Superior temporal gyrus (tissue), 1 donor: ENCODE results near the gene TRIM5.
"Not testable (repeated sequence)": the region's sequence is repeated elsewhere in the genome, so short reads cannot be mapped to it uniquely, and the experiment has no call there.

ENCODE experiments used
- DNase-seq: peaks from one replicate; pipeline ENCODE4 v3.0.0-alpha.2; 2016; ENCODE audit errors: extremely low spot score

Gene TRIM5, protein sequence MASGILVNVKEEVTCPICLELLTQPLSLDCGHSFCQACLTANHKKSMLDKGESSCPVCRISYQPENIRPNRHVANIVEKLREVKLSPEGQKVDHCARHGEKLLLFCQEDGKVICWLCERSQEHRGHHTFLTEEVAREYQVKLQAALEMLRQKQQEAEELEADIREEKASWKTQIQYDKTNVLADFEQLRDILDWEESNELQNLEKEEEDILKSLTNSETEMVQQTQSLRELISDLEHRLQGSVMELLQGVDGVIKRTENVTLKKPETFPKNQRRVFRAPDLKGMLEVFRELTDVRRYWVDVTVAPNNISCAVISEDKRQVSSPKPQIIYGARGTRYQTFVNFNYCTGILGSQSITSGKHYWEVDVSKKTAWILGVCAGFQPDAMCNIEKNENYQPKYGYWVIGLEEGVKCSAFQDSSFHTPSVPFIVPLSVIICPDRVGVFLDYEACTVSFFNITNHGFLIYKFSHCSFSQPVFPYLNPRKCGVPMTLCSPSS

GRCh38 chr11:5684646-5685362 lies at the start of gene TRIM5:
Gene TRIM5, minus strand, starts transcription at chr11:5685074. Its CDS starts 4,897 bp downstream, at chr11:5680177.
- DNase-seq, result peak; percentile 60

DNA sequence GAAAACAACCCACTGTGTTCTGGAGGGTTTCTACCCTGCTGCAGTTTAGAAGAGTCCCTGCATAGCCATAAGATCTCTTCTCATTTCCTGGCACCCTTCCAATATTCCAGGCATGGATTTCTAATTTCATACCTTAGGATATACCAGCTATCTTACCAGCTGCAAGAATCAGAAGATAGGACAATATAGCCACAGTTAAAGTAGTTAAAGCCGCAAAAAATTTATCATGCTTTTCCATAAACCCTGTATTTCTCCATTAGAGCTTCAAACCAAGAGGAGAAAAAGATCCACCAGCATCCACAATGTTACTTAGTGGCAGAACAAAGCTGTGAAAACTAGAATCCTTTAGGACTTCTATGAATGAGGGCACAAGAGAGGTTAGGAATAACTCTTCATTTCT lies 42.8 kb upstream of the TRIM5 start:
- no peak for DNase-seq

DNA sequence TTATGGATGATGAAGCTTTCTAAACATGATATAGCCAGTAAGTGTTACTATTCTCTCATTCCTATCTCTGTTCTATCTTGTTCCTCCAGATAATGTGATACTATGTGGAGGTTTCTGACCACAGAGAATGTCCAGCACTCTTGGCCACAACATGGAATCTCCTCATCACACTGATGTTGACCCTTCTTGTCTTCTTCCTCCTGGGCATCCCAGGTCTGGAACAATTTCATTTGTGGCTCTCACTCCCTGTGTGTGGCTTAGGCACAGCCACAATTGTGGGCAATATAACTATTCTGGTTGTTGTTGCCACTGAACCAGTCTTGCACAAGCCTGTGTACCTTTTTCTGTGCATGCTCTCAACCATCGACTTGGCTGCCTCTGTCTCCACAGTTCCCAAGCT lies 41.5 kb upstream of the TRIM5 start:
- DNase-seq, result no peak

DNA sequence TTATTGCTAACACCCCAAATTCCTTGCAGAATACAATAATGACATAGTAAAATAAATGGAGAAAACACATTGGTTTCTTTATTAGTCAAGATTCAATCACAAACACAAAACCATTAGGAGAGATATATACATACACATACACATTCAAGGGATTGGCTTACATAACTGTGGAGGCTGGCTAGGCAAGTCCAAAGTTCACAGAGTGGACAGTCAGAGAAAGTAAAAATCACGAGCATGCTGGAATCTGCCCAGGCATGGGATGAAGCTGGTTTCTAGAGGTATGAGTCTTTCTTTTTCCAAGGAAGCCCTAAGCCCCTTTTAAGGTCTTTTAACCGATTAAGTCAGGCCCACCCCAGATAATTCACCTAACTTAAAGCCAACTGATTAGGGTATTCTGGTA lies 37.7 kb upstream of the TRIM5 start:
- no peak for DNase-seq

GRCh38 chr11:5719703-5720495 lies 35.0 kb upstream of the TRIM5 start:
- DNase-seq, result no peak

DNA sequence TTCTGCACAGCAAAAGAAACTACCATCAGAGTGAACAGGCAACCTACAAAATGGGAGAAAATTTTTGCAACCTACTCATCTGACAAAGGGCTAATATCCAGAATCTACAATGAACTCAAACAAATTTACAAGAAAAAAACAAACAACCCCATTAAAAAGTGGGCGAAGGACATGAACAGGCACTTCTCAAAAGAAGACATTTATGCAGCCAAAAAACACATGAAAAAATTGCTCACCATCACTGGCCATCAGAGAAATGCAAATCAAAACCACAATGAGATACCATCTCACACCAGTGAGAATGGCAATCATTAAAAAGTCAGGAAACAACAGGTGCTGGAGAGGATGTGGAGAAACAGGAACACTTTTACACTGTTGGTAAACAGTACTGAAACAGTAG lies 31.6 kb upstream of the TRIM5 start:
- DNase-seq, result not testable (repeated sequence)

DNA sequence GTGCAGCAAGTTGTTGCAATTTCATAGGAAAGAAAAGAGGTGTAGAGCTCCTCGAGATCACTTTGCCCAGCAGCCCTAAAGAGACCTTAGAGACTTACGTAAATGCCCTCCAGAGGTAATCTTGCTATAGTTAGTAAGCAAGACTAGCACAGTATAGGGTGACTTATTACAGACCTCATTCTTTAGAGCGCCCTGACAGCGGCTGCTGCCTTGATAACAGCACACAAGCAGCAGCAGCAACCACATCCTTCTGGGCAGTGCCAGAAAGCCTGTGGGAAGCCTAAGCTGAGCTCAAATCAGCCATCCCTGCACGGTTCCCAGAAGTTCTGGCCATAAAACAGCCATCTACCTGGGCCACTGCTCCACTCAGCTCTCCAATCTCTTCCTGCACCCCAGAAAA lies 28.8 kb upstream of the TRIM5 start:
- no peak for DNase-seq

- DNase-seq, result no peak
These were observed 27.6 kb upstream of the TRIM5 start for GRCh38 chr11:5712507-5712906.

DNA sequence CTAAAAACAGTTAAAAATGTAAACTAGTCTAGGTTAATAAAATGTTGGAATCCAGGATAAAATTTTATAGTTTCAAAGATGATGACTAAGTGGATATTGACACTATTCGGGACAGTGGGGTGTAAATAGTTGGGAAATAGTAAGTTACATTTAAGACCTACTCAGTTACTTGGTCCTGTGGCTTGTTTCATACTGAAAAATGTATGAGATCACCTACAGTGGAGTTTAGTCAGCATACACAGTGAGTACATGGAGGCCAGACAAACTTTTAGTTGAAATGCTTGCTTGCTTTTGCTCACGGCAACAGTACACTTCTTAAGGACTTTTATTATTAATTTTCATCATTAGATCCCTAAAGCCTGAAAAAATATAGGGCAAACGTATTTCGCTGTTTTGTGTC lies 20.8 kb upstream of the TRIM5 start:
- no peak for DNase-seq

DNA sequence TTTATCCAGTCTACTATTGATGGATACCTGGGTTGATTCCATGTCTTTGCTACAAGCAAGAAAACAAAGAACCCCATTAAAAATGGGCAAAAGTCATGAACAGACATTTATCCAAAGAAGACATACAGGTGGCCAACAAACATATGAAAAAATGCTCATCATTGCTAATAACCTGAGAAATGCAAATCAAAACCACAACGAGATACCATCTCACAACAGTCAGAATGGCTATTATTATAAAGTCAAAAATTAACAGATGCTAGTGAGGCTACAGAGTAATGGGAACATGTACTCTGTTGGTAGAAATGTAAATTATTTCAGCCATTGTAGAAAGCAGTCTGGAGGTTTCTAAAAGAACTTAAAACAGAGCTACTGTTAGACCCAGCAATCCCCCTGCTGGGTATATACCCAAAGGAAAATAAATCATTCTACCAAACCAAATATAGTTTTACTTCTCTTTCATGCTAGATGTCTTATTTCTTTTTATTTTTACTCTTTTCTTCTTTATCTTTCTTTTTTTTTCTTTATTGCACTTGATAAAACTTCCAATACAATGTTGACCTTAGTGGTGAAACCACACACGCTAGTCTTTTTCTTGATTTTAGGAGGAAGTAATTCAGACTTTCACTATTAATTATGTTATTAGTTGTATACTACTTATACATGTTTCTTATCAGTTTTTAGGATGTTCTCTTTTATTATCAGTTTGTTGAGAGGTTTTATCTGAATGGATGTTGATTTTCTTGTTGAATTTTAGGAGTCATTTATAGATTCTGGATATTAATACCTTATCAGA lies 19.1 kb upstream of the TRIM5 start:
- DNase-seq, result no peak

- no peak for DNase-seq
These were observed 16.2 kb upstream of the TRIM5 start for GRCh38 chr11:5701055-5701577.

- DNase-seq, result no peak
These were observed 15.7 kb upstream of the TRIM5 start for GRCh38 chr11:5700421-5701054.

- no peak for DNase-seq
These were observed 13.4 kb upstream of the TRIM5 start for GRCh38 chr11:5698281-5698680.

DNA sequence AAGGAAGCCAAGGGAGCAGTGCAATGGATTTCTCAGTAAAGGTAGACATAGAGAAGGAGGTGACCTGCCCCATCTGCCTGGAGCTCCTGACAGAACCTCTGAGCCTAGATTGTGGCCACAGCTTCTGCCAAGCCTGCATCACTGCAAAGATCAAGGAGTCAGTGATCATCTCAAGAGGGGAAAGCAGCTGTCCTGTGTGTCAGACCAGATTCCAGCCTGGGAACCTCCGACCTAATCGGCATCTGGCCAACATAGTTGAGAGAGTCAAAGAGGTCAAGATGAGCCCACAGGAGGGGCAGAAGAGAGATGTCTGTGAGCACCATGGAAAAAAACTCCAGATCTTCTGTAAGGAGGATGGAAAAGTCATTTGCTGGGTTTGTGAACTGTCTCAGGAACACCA lies 11.3 kb upstream of the TRIM5 start:
- no peak for DNase-seq

DNA sequence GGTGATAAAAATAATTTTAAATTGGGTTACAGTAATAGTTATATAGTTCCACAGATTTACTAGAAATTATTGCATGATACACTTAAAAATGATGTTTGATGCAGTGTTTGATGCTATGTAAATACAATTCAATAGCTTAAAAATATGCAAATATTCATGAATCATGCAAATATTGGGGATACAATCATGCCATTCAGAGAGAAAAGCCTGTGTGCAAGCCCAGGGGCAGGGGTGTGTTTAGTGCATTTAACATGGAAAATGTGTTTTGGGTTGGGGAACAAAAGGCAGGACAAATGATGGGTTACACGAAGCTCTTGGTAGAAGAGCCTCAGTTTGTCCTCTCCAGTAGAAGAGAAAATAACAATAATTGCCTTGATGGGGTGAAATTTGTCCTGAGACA lies 10.7 kb upstream of the TRIM5 start:
- no peak for DNase-seq

DNA sequence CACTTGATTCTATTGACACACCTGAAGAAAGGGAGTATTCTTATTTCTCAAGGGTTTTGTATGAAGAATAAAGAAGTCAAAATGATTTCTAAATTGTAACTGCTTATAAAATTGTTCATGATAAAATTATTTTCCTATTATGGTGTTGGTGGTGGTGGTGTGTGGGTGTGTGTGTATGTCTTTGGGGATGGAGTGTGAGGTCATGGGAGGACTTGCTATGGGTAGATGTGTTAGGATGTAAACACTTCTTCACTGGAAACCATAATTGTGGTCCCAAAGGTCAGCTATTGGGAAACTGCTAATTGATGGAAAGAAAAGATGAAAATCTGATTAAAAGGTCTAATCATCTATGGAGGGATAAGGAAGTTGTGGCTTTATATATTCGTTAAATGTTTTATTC lies 9.8 kb upstream of the TRIM5 start:
- no peak for DNase-seq

DNA sequence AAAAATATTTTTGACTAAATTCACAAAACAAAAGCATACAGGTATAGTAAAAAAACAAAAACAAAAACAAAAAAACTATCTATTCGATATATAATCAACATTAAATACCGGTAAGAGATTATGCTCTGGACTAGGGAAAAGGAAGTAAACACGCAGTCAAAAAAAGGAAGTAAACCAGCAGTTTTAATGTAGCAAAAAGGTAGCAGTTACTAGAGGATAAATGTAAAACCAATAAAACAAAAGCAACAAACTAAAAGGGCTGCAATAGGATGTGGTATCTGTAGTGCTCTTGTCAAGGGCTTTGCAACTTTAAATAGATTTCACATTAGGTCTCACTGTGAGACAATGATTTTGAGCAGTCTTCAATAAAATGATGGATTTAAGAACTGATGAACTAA lies 7.1 kb upstream of the TRIM5 start:
- no peak for DNase-seq

DNA sequence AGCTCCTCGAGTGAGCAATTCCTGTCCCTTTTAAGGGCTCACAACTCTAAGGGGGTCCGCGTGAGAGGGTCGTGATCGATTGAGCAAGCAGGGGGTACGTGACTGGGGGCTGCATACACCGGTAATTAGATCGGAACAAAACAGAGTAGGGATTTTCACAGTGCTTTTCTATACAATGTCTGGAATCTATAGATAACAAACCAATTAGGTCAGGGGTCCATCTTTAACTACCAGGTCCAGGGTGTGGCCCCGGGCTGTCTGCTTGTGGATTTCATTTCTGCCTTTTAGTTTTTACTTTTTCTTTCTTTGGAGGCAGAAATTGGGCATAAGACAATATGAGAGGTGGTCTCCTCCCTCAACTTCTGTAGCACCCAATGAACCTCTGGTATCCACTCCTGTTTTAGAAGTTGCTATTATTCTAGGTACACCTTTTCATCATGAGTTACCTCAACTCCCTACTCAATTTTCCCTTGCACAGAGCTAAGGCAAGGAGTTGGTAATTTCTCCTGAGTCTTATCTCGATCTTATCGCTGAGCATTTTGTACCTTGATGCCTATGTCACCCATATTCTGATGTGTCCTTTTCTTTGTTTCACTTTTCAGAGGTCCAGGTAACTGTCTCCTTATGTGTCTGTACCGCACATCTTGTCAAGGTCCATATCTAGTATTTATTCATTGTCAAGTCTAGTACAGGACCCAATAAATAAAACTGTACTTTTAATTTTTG lies 6.5 kb upstream of the TRIM5 start:
- DNase-seq, result not testable (repeated sequence)

- no peak for DNase-seq
These were observed 5.9 kb upstream of the TRIM5 start for GRCh38 chr11:5690736-5691135.

GRCh38 chr11:5690216-5690615 lies 5.3 kb upstream of the TRIM5 start:
- no peak for DNase-seq
